Trophoblast cell (in vitro differentiated cells and primary cell): Measurements from ENCODE around the gene JADE2.

Experiments used
- DNase-seq, 2 donors: peaks; one replicate each; pipeline ENCODE4 v3.0.0-alpha.2; 2016
- H2AFZ ChIP-seq: 2 replicates; pipeline ENCODE4 v1.6.1; 2013; ENCODE audit warnings: low read length, moderate library complexity, mild to moderate bottlenecking; ENCODE audit not compliant: insufficient read depth, poor library complexity
- H2AK5ac ChIP-seq: 2 replicates; pipeline ENCODE4 v1.6.1; 2013; ENCODE audit warnings: mild to moderate bottlenecking, low read length
- H2BK120ac ChIP-seq: 2 replicates; pipeline ENCODE4 v1.6.1; 2013; ENCODE audit warnings: low read length, mild to moderate bottlenecking, moderate library complexity; ENCODE audit not compliant: insufficient read depth, poor library complexity
- H2BK12ac ChIP-seq: 2 replicates; pipeline ENCODE4 v1.6.1; 2013; ENCODE audit warnings: mild to moderate bottlenecking, low read length, moderate library complexity
- H2BK5ac ChIP-seq: 2 replicates; pipeline ENCODE4 v1.6.1; 2013; ENCODE audit warnings: low read length, low read depth, moderate library complexity, mild to moderate bottlenecking; ENCODE audit not compliant: poor library complexity
- H3K14ac ChIP-seq: 2 replicates; pipeline ENCODE4 v1.6.1; 2013; ENCODE audit warnings: mild to moderate bottlenecking, low read length
- H3K18ac ChIP-seq: 2 replicates; pipeline ENCODE4 v1.6.1; 2013; ENCODE audit warnings: mild to moderate bottlenecking, low read length
- H3K23ac ChIP-seq: 2 replicates; pipeline ENCODE4 v1.6.1; 2013; ENCODE audit warnings: low read length
- H3K27ac ChIP-seq: 2 replicates; pipeline ENCODE4 v1.5.1; 2013; ENCODE audit warnings: low read depth, mild to moderate bottlenecking, inconsistent platforms, low read length, moderate library complexity
- H3K27me3 ChIP-seq: 2 replicates; pipeline ENCODE4 v1.6.1; 2013; ENCODE audit warnings: inconsistent platforms, mild to moderate bottlenecking, low read length, moderate library complexity; ENCODE audit not compliant: insufficient read depth
- H3K36me3 ChIP-seq, 2 experiments: 1 replicate in 1 of 2; 2 replicates in 1 of 2; pipeline ENCODE4 v1.6.1; 2013; ENCODE audit warnings: low read length in 2 of 2, mild to moderate bottlenecking in 2 of 2, moderate library complexity in 1 of 2; ENCODE audit not compliant: insufficient read depth in 2 of 2, control insufficient read depth in 1 of 2
- H3K4ac ChIP-seq: 2 replicates; pipeline ENCODE4 v1.6.1; 2013; ENCODE audit warnings: low read depth, mild to moderate bottlenecking, low read length, moderate library complexity
- H3K4me1 ChIP-seq, 2 experiments: 1 replicate in 1 of 2; 2 replicates in 1 of 2; pipeline ENCODE4 v1.6.1; 2013; ENCODE audit warnings: low read length in 2 of 2, mild to moderate bottlenecking in 2 of 2, moderate library complexity in 1 of 2; ENCODE audit not compliant: insufficient read depth in 2 of 2, control insufficient read depth in 1 of 2
- H3K4me2 ChIP-seq: 2 replicates; pipeline ENCODE4 v1.6.1; 2013; ENCODE audit warnings: inconsistent platforms, mild to moderate bottlenecking, low read length, moderate library complexity
- H3K4me3 ChIP-seq: 2 replicates; pipeline ENCODE4 v1.5.1; 2013; ENCODE audit warnings: mild to moderate bottlenecking, low read depth, low read length, inconsistent platforms
- H3K79me1 ChIP-seq: one replicate; pipeline ENCODE4 v1.6.1; 2013; ENCODE audit warnings: low read length
- H3K79me2 ChIP-seq: 2 replicates; pipeline ENCODE4 v1.6.1; 2013; ENCODE audit warnings: low read length, mild to moderate bottlenecking; ENCODE audit not compliant: control insufficient read depth, insufficient read depth, poor library complexity
- H3K9ac ChIP-seq: 2 replicates; pipeline ENCODE4 v1.6.1; 2013; ENCODE audit warnings: mild to moderate bottlenecking, low read length
- H3K9me3 ChIP-seq: 2 replicates; pipeline ENCODE4 v1.6.1; 2013; ENCODE audit warnings: low read depth, mild to moderate bottlenecking, control low read depth, inconsistent platforms, low read length; ENCODE audit not compliant: insufficient read depth
- H4K12ac ChIP-seq: 2 replicates; pipeline ENCODE4 v1.6.1; 2013; ENCODE audit warnings: low read depth, mild to moderate bottlenecking, low read length, moderate library complexity
- H4K8ac ChIP-seq: 2 replicates; pipeline ENCODE4 v1.6.1; 2013; ENCODE audit warnings: low read depth, mild to moderate bottlenecking, low read length, moderate library complexity
- H4K91ac ChIP-seq: one replicate; pipeline ENCODE4 v1.6.1; 2013; ENCODE audit warnings: low read depth, mild to moderate bottlenecking, low read length, moderate library complexity
- WGBS: extraction: QIAGEN DNeasy Blood & Tissue Kit; methylation state at CpG from one replicate; pipeline ENCODE4 v1.1.7; 2013; ENCODE audit warnings: missing lambda C conversion rate; ENCODE audit not compliant: insufficient read length, insufficient coverage; ENCODE audit errors: extremely low coverage; 5-methylcytosine and 5-hydroxymethylcytosine counted together

Gene JADE2

GRCh38 chr5:134582941-134583340, 57.5 kb downstream of the JADE2 start:
- Histone ChIP-seq H4K8ac (no peak overlapping the region), H3K79me2 (no peaks in the 10 kb centered on the region), H2BK120ac (no peak overlapping the region), H3K4me3 (no peak overlapping the region), H4K91ac (no peak overlapping the region), H3K9ac (no peak overlapping the region), H3K4me1 (peaks cover 4 to 5% of the 10 kb centered on the region in 2 experiments), H3K14ac (no peak overlapping the region), H3K27ac (no peak overlapping the region), H2AFZ (no peak overlapping the region), H3K36me3 (peaks cover 5 to 7% of the 10 kb centered on the region in 2 experiments), H3K9me3 (no peaks in the 10 kb centered on the region), H3K23ac (no peak overlapping the region), H3K79me1 (peaks cover 2% of the 10 kb centered on the region), H4K12ac (no peak overlapping the region), H3K4ac (no peak overlapping the region), H2AK5ac (no peak overlapping the region), H2BK5ac (no peak overlapping the region), H3K27me3 (no peaks in the 10 kb centered on the region), H2BK12ac (no peak overlapping the region), H3K4me2 (no peak overlapping the region), H3K18ac (no peak overlapping the region)
- WGBS: no CpG with 5 or more reads among the region's 10 CpGs
- no peak for DNase-seq

GRCh38 chr5:134583766-134584165, 58.3 kb downstream of the JADE2 start:
- H3K27me3 ChIP-seq: no peaks in the 10 kb centered on the region
- H4K12ac ChIP-seq: no peak overlapping the region
- no peak overlapping the region for H2AFZ ChIP-seq
- H3K79me1 ChIP-seq: peaks cover 2% of the 10 kb centered on the region
- H3K4me1 ChIP-seq: peaks cover 4 to 5% of the 10 kb centered on the region in 2 experiments
- H3K14ac ChIP-seq: no peak overlapping the region
- no CpG with 5 or more reads among the region's 2 CpGs for WGBS
- H3K36me3 ChIP-seq: peaks cover under 1 to 1% of the 10 kb centered on the region in 2 experiments
- no peak overlapping the region for H3K27ac ChIP-seq
- H3K9me3 ChIP-seq: no peaks in the 10 kb centered on the region
- H3K4ac ChIP-seq: no peak overlapping the region
- H4K91ac ChIP-seq: no peak overlapping the region
- no peak overlapping the region for H2BK5ac ChIP-seq
- no peak overlapping the region for H3K9ac ChIP-seq
- no peak overlapping the region for H4K8ac ChIP-seq
- no peak overlapping the region for H2BK12ac ChIP-seq
- H2AK5ac ChIP-seq: no peak overlapping the region
- no peak overlapping the region for H3K4me3 ChIP-seq
- H3K4me2 ChIP-seq: no peak overlapping the region
- no peak for DNase-seq
- H2BK120ac ChIP-seq: no peak overlapping the region
- H3K18ac ChIP-seq: no peak overlapping the region
- no peaks in the 10 kb centered on the region for H3K79me2 ChIP-seq
- no peak overlapping the region for H3K23ac ChIP-seq

- H2BK12ac ChIP-seq: no peak overlapping the region
- H3K36me3 ChIP-seq: no peaks in the 10 kb centered on the region
- H2AK5ac ChIP-seq: no peak overlapping the region
- H3K79me1 ChIP-seq: peaks cover 2% of the 10 kb centered on the region
- H2BK120ac ChIP-seq: no peak overlapping the region
- no peaks in the 10 kb centered on the region for H3K79me2 ChIP-seq
- DNase-seq: no peak
- no peaks in the 10 kb centered on the region for H3K27me3 ChIP-seq
- no peak overlapping the region for H3K23ac ChIP-seq
- no peak overlapping the region for H3K4me2 ChIP-seq
- H3K14ac ChIP-seq: no peak overlapping the region
- no peak overlapping the region for H4K91ac ChIP-seq
- no CpG with 5 or more reads among the region's 3 CpGs for WGBS
- no peak overlapping the region for H2BK5ac ChIP-seq
- H3K4ac ChIP-seq: no peak overlapping the region
- no peak overlapping the region for H3K27ac ChIP-seq
- no peak overlapping the region for H4K8ac ChIP-seq
- H3K4me3 ChIP-seq: no peak overlapping the region
- no peaks in the 10 kb centered on the region for H3K9me3 ChIP-seq
- H3K18ac ChIP-seq: no peak overlapping the region
- no peak overlapping the region for H4K12ac ChIP-seq
- H3K9ac ChIP-seq: peak overlapping the region; percentile 18
- H3K4me1 ChIP-seq: peaks cover 3 to 4% of the 10 kb centered on the region in 2 experiments
- H2AFZ ChIP-seq: no peak overlapping the region
Observed at GRCh38 chr5:134584662-134585061, 59.2 kb downstream of the JADE2 start.

GRCh38 chr5:134585966-134586365, 60.5 kb downstream of the JADE2 start:
- Histone ChIP-seq H3K14ac (no peak overlapping the region), H3K4me1 (no peaks in the 10 kb centered on the region), H3K4me3 (no peak overlapping the region), H3K79me2 (no peaks in the 10 kb centered on the region), H3K27ac (no peak overlapping the region), H2BK120ac (no peak overlapping the region), H3K18ac (no peak overlapping the region), H4K8ac (no peak overlapping the region), H2AFZ (no peak overlapping the region), H3K9ac (no peak overlapping the region), H2AK5ac (no peak overlapping the region), H3K36me3 (no peaks in the 10 kb centered on the region), H3K9me3 (no peaks in the 10 kb centered on the region), H3K79me1 (peaks cover 2% of the 10 kb centered on the region), H3K4ac (no peak overlapping the region), H3K4me2 (no peak overlapping the region), H4K91ac (no peak overlapping the region), H3K23ac (no peak overlapping the region), H2BK5ac (no peak overlapping the region), H2BK12ac (no peak overlapping the region), H4K12ac (no peak overlapping the region), H3K27me3 (no peaks in the 10 kb centered on the region)
- DNase-seq: no peak
- no CpG with 5 or more reads among the region's 2 CpGs for WGBS
